Uterus (tissue), 4 donors: Measurements from ENCODE around the gene PSMC3IP. TPM values are rescaled to one million over a fixed set of nuclear protein-coding genes. Genes with fewer than 3 reads are reported as not detected.
"Not testable (repeated sequence)": the region's sequence is repeated elsewhere in the genome, so short reads cannot be mapped to it uniquely, and the experiment has no call there.

Experiments used
- DNase-seq, 2 donors: peaks; one replicate each; pipeline ENCODE4 v3.0.0-alpha.2; 2019 to 2020
- H3K27ac ChIP-seq, 2 donors: fragments of 200-600 bp; sonication (generic); 1 replicate in 1 of 2; 2 replicates in 1 of 2; pipeline ENCODE4 v1.5.1; 2016 to 2018
- H3K27me3 ChIP-seq, 2 donors: fragments of 200-600 bp; sonication (generic); one replicate each; pipeline ENCODE4 v1.5.1; 2018 to 2019; ENCODE audit warnings: control low read depth in 1 of 2
- H3K36me3 ChIP-seq, 2 donors: fragments of 200-600 bp; sonication (generic); one replicate each; pipeline ENCODE4 v1.5.1; 2019; ENCODE audit warnings: control low read depth in 1 of 2
- H3K4me1 ChIP-seq, 2 donors: fragments of 200-600 bp; sonication (generic); one replicate each; pipeline ENCODE4 v1.5.1; 2018 to 2019; ENCODE audit warnings: control low read depth in 1 of 2
- H3K4me3 ChIP-seq, 2 donors: fragments of 200-600 bp; sonication (generic); 1 replicate in 1 of 2; 2 replicates in 1 of 2; pipeline ENCODE4 v1.5.1; 2018 to 2019; ENCODE audit warnings: mild to moderate bottlenecking in 1 of 2
- H3K9me3 ChIP-seq, 2 donors: fragments of 200-600 bp; sonication (generic); one replicate each; pipeline ENCODE4 v1.5.1; 2019; ENCODE audit warnings: control low read depth in 1 of 2
- CTCF ChIP-seq, 4 experiments: fragments of 200-600 bp in 2 of 4; fragments of 450-650 bp in 2 of 4; sonication (generic) in 2 of 4; IDR thresholded peaks; one replicate each; pipeline ENCODE4 v1.5.1; 2016 to 2019; ENCODE audit warnings: antibody characterized with exemption in 4 of 4, mild to moderate bottlenecking in 2 of 4, moderate library complexity in 1 of 4
- POLR2A ChIP-seq, 2 donors: fragments of 450-650 bp; IDR thresholded peaks; one replicate each; pipeline ENCODE4 v1.6.1; 2016; ENCODE audit warnings: antibody characterized with exemption in 2 of 2, mild to moderate bottlenecking in 1 of 2, moderate library complexity in 1 of 2
- intact Hi-C: fragments of 100-400 bp; cut with DNase I; formaldehyde crosslinking; loops from one replicate; pipeline ENCODE4 v1.15.1; 2023; ENCODE audit warnings: low total_unique reads
- total RNA-seq, 4 donors: library from RNA; depleted of rRNA in 3 of 4; stranded (reverse); fragments of >200 nt in 3 of 4; gene quantifications; one replicate each; pipeline versions ENCODE4 v1.1.0 to v1.2.4, GENCODE V29; 2014 to 2023
- donor health status: DM: yes; HTN: yes; CAD: no.

The PSMC3IP gene
- 10 to 100 TPM in 1 of 4 donors, 1 to 10 TPM in 3; 2.8 to 16.5 (median 5.0) TPM for total RNA-seq

- intact Hi-C loops: loop anchor here (10.0 kb wide), 1 partner anchor 97 kb away; the partner anchor contains the start of gene PLEKHH3
- peaks cover 0 to 12% of the 10 kb centered on the region in 2 donors for H3K4me1 ChIP-seq
- H3K36me3 ChIP-seq: no peaks in the 10 kb centered on the region
Observed at GRCh38 chr17:42577532-42578281, at the start of gene PSMC3IP. Gene PSMC3IP, minus strand, starts transcription at chr17:42577729. Its CDS starts 43 bp downstream, at chr17:42577686.

GRCh38 chr17:42623732-42624596 lies 46.4 kb upstream of the PSMC3IP start:
- TF ChIP-seq CTCF (IDR thresholded peaks at IDR 0.05) (no peak), POLR2A (IDR thresholded peaks at IDR 0.05) (no peak)
- H3K27ac ChIP-seq: no peak overlapping the region
- DNase-seq: no peak
- H3K27me3 ChIP-seq: no peaks in the 10 kb centered on the region
- intact Hi-C loops: no loop called here
- H3K4me3 ChIP-seq: no peak overlapping the region
- H3K9me3 ChIP-seq: no peaks in the 10 kb centered on the region
- no peaks in the 10 kb centered on the region for H3K4me1 ChIP-seq
- no peaks in the 10 kb centered on the region for H3K36me3 ChIP-seq

More at GRCh38 chr17:42577532-42578281, at the start of gene PSMC3IP:
- TF ChIP-seq CTCF (IDR thresholded peaks at IDR 0.05) (peak in 2 of 4 experiments; percentile 40 to 58), POLR2A (IDR thresholded peaks at IDR 0.05) (peak; percentile 64 to 66)
- Histone ChIP-seq H3K27ac (peak within 1 kb of the TSS; percentile 73 to 82), H3K27me3 (no peaks in the 10 kb centered on the region), H3K4me3 (peak within 1 kb of the TSS; percentile 43 to 65), H3K9me3 (no peaks in the 10 kb centered on the region)
- peak; percentile 95 for DNase-seq

GRCh38 chr17:42623271-42623670 lies 45.7 kb upstream of the PSMC3IP start:
- no peaks in the 10 kb centered on the region for H3K27me3 ChIP-seq
- intact Hi-C loops: no loop called here
- no peaks in the 10 kb centered on the region for H3K36me3 ChIP-seq
- no peak overlapping the region for H3K27ac ChIP-seq
- no peaks in the 10 kb centered on the region for H3K4me1 ChIP-seq
- DNase-seq: no peak
- no peak overlapping the region for H3K4me3 ChIP-seq
- H3K9me3 ChIP-seq: no peaks in the 10 kb centered on the region
- TF ChIP-seq CTCF (IDR thresholded peaks at IDR 0.05) (no peak), POLR2A (IDR thresholded peaks at IDR 0.05) (no peak)

- H3K4me1 ChIP-seq, H3K36me3 ChIP-seq, intact Hi-C loops, H3K27me3 ChIP-seq, H3K27ac ChIP-seq, H3K4me3 ChIP-seq, H3K9me3 ChIP-seq, DNase-seq: not testable (repeated sequence)
Observed at GRCh38 chr17:42621987-42622386, 44.5 kb upstream of the PSMC3IP start.

GRCh38 chr17:42618442-42619150 lies 41.1 kb upstream of the PSMC3IP start:
- DNase-seq: peak in 1 of 2 donors; percentile 18
- no peaks in the 10 kb centered on the region for H3K4me1 ChIP-seq
- H3K27me3 ChIP-seq: no peaks in the 10 kb centered on the region
- H3K27ac ChIP-seq: no peak overlapping the region
- TF ChIP-seq CTCF (IDR thresholded peaks at IDR 0.05) (peak in 1 of 4 experiments; percentile 25), POLR2A (IDR thresholded peaks at IDR 0.05) (no peak)
- H3K9me3 ChIP-seq: no peaks in the 10 kb centered on the region
- intact Hi-C loops: no loop called here
- H3K36me3 ChIP-seq: no peaks in the 10 kb centered on the region
- H3K4me3 ChIP-seq: no peak overlapping the region
